Activated T-cell treated with anti-CD3 and anti-CD28 coated beads for 4 hours (primary cell): Measurements from ENCODE around the gene CIT.
"Not testable (repeated sequence)": the region's sequence is repeated elsewhere in the genome, so short reads cannot be mapped to it uniquely, and the experiment has no call there.

Source experiments
- DNase-seq: peaks from one replicate; pipeline ENCODE4 v3.0.0-alpha.2; 2020

CIT gene

GRCh38 chr12:119876761-119877638 lies at the start of gene CIT:
Gene CIT, minus strand, starts transcription at chr12:119877320. Its CDS starts 1,152 bp downstream, at chr12:119876168.
- peak; percentile 78 for DNase-seq

GRCh38 chr12:119925269-119925668 lies 48.1 kb upstream of the CIT start:
- DNase-seq = no peak

GRCh38 chr12:119920064-119920463 lies 42.9 kb upstream of the CIT start:
- DNase-seq = no peak

- DNase-seq = no peak
These were observed 38.9 kb upstream of the CIT start for GRCh38 chr12:119915894-119916510.

GRCh38 chr12:119914666-119915065 lies 37.5 kb upstream of the CIT start:
- DNase-seq = no peak

- no peak for DNase-seq
These were observed 36.6 kb upstream of the CIT start for GRCh38 chr12:119913536-119914330.

- DNase-seq = no peak
These were observed 34.1 kb upstream of the CIT start for GRCh38 chr12:119911182-119911581.

- DNase-seq = no peak
These were observed 33.5 kb upstream of the CIT start for GRCh38 chr12:119910586-119910985.

- DNase-seq = peak; percentile 67
These were observed 25.0 kb upstream of the CIT start for GRCh38 chr12:119902084-119902509.

- no peak for DNase-seq
These were observed 24.6 kb upstream of the CIT start for GRCh38 chr12:119901670-119902069.

GRCh38 chr12:119894916-119895315 lies 17.8 kb upstream of the CIT start:
- DNase-seq = no peak

- not testable (repeated sequence) for DNase-seq
These were observed 15.5 kb upstream of the CIT start for GRCh38 chr12:119892611-119893010.

GRCh38 chr12:119885549-119885948 lies 8.4 kb upstream of the CIT start:
- DNase-seq = no peak

- not testable (repeated sequence) for DNase-seq
These were observed 6.7 kb upstream of the CIT start for GRCh38 chr12:119883791-119884190.

GRCh38 chr12:119883237-119883636 lies 6.1 kb upstream of the CIT start:
- DNase-seq = no peak

GRCh38 chr12:119877639-119877948 lies 474 bp upstream of the CIT start:
- no peak for DNase-seq

- DNase-seq = no peak
These were observed 6.7 kb downstream of the CIT start for GRCh38 chr12:119870457-119870856.

- DNase-seq = no peak
These were observed 7.4 kb downstream of the CIT start for GRCh38 chr12:119869720-119870119.

GRCh38 chr12:119868992-119869391 lies 8.1 kb downstream of the CIT start:
- no peak for DNase-seq

- DNase-seq = no peak
These were observed 12.5 kb downstream of the CIT start for GRCh38 chr12:119864591-119864990.

GRCh38 chr12:119859241-119859640 lies 17.9 kb downstream of the CIT start:
- no peak for DNase-seq

- DNase-seq = no peak
These were observed 20.0 kb downstream of the CIT start for GRCh38 chr12:119857041-119857591.

GRCh38 chr12:119850330-119850729 lies 26.8 kb downstream of the CIT start:
- DNase-seq = no peak
